Left forelimb (tissue), 1 donor: ENCODE data around the gene TUBA3D.
"Not testable (repeated sequence)": the region's sequence is repeated elsewhere in the genome, so short reads cannot be mapped to it uniquely, and the experiment has no call there.

Experiments
- DNase-seq: peaks from one replicate; pipeline ENCODE4 v3.0.0-alpha.2; 2018; ENCODE audit warnings: low spot score

The TUBA3D gene

DNA sequence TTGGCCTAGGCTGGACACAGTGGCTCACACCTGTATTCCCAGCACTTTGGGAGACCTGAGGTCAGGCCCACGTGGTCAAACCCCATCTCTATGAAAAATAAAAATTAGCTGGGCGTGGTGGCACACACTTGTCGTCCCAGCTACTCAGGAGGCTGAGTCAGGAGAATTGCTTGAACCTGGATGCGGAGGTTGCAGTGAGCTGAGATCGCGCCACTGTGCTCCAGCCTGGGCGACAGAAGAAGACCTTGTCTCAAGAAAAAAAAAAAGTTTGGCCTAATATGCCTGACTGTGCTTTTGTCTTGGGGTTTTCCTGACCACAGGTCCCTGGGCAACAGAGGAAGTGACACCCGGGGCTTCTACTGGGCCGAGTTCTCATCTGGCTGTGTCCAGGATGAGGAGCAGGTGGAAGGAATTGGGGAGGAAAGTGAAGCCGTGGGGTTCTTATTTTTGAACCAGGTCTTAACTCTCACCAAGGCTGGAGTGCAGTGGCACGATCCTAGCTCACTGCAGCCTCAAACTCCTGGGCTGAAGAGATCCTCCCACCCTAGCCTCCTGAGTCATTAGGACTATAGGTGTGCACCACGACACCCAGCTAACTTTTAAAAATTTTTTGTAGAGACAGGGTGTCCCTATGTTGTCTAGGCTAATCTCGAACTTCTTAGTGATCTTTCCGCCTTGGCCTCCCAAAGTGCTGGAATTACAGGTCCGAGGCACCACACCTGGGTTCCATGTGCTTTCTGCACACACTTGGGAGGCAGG is 38.7 kb downstream of the TUBA3D start:
- DNase-seq, result not testable (repeated sequence)

DNA sequence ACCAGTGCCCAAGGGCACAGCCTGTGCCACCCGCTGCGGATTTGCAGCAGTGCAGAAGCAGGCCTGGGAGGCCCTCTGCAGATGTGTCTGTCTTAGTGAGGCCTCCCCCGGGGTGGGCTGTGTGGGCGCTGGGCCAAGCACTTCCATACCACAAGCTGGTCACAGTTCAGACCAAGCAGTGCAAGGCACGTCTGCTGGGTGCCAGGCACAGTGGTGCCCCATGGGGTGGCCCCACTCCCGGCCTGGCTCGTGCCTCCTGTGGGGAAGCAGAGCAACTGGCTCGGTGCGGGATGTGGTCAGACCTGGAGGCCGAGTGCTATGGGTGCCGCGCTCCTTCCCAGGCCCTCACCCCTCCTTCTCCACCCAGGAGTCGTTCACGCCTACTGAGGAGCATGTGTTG is 39.3 kb downstream of the TUBA3D start:
- not testable (repeated sequence) for DNase-seq

DNA sequence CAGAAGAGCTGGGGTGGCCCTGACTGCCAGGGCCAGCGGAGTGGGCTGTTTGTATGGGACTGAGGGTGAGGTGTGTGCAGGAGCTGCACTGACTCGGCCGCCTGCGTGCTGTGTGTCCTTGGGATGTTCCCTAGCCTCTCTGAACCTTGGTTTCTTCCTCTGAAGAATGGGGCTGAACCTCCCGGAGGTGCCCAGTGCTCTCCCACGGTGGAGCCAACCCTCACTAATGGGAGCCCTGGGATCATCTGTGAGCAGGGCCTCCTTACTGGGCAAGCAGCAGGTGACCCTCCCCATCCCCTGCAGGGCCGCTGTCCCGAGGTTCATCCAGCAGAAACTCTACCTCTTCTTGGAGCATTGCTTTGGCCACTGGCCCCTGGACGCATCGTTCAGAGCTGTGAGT is 40.1 kb downstream of the TUBA3D start:
- no peak for DNase-seq

DNA sequence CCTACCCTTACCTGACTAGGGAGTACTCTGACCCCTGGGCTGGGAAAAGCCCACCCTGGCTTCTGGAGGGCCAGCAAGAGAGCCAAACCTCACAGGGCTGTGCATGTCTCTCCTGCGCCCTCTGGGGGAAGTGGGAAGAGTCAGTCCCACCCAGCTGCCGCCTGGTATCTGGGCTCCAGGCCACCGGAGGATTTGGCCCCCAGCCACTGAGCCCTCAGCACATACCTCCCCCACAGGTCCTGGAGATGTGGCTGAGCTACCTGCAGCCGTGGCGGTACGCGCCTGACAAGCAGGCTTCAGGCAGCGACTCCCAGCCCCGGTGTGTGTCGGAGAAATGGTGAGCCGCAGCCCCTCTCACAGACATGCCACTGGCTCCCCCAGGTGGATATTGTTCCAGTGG is 40.7 kb downstream of the TUBA3D start:
- not testable (repeated sequence) for DNase-seq

DNA sequence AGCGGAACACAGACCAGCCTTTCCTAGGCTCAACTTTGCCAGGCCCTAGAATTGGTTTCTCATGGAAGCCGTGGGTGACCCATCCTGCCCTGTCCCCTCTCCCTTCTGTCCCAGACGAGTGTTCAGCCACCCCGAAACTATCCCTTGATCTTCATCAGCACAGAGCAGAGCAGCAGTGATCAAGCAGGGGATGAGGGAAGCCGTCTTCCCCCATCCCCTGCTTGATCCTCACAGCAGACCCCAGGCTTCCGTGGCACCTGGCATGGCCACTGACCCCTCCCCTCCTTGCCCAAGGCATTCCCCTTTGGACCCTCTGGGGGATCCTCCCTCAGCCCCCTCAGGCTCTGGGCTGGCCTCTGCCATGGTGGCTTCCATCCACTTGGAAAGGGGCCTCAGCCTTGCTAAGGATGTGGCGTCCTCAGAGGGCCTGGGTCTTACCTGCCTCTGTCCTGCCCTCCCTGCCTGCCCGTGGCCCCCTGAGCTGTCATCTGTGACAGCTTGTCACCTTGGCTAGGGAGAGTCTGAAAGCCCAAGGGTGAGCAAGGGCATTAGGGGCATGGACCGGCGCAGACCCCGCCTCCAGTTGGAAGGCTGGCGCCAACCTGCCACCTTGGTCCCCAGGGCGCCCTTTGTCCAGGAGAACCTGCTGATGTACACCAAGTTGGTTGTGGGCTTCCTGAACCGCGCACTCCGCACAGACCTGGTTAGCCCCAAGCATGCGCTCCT is 41.4 kb downstream of the TUBA3D start:
- DNase-seq, result no peak

DNA sequence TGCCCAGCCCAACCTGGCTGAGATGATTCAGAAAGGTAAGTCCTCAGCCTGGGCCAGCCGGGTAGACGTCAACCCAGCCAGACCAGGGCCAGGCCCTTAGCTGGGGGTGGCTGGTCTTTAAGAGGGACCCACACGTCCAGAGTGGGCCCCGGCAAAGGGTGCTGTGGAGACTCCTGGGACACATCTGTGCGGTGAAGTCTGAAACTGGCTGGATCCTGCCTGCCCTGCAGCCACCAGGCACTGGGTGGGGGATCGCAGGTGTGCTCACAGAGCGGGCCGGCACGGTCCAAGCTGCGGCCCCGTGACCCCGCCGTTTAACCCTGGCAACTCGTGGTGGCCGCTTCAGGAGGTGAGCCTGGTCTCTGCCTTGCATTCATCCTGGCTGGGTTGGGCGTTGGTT is 41.9 kb downstream of the TUBA3D start:
- DNase-seq, result not testable (repeated sequence)

- DNase-seq, result not testable (repeated sequence)
Measured at GRCh38 chr2:131518531-131518930, 42.6 kb downstream of the TUBA3D start.

GRCh38 chr2:131519466-131519865 is 43.5 kb downstream of the TUBA3D start:
- DNase-seq, result no peak

GRCh38 chr2:131519871-131520470 is 44.1 kb downstream of the TUBA3D start:
- DNase-seq, result not testable (repeated sequence)

DNA sequence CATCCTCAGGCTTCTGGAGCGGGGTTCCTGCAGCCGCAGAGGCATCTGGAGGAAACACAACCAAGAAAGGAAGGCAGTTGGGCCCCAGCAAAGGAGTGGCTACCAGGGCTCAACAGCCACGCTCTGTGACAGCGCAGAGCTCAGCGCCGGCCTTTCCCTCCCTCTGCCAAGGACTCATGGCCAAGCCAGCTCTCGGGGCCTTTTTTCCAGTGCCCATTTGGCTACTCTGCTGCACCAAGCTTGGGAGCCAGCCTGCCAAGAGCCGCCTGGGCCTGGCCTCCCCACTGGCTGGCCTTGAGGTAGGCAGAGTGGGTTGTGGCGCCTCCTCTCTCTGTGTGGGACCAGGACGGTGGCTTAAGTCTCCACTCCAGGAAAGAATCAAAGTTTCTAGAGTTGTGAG is 44.6 kb downstream of the TUBA3D start:
- no peak for DNase-seq

DNA sequence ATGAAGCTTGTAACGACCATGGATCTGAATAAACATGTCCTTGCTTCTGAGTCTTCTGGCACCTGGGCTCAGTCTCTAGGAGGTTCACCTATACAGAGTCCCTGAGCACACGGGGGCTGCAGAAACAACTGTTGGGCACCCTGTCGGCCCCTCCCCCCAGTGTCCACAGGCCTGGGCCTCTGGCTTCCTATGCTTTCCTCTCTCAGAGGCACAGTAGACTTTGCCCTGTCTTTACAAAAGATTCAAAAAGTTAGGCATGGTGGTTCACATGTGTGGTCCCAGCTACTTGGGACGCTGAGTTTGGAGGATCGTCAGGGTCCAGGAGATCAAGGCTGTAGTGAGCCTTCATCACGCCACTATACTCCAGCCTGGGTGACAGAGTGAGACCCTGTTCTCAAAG is 45.6 kb downstream of the TUBA3D start:
- not testable (repeated sequence) for DNase-seq

GRCh38 chr2:131521961-131522781 is 46.3 kb downstream of the TUBA3D start:
- no peak for DNase-seq

- DNase-seq, result not testable (repeated sequence)
Measured at GRCh38 chr2:131525256-131525655, 49.3 kb downstream of the TUBA3D start.

GRCh38 chr2:131527131-131528001 is 51.4 kb downstream of the TUBA3D start, which contains the start of gene CCDC74A:
CCDC74A (plus strand) TSS chr2:131527888; CDS start chr2:131527971, 83 bp downstream.
- DNase-seq, result not testable (repeated sequence)

- DNase-seq, result peak; percentile 63
Measured at GRCh38 chr2:131528981-131529863, 53.3 kb downstream of the TUBA3D start.

DNA sequence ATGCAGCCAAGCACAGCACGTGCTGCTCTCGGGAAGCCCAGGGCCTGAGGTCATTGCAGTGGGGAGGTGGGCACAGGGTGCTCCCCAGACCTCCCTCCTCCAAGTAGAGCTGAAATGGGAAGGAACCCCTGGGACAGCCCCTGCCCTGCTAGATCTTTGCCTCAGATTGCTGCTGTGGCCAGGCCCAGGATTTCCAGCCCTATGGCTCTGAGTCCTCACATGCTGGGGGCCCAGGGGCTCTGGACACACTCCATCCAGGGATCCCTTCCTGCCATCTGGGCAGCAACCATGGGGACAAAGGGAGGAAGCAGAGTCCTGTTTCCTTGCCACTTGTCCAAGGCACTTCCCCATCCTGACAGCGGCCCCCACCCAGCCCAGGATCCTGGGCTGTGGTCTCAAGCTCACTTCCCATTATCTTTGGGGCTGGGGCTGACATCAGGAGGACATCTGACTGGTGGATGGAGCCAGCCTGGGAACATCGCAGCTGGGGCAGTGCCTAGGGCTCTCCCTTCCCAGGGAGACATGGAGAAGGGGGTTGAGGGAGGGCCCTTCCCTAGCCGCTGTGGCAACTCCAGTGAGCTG is 54.0 kb downstream of the TUBA3D start:
- DNase-seq, result peak; percentile 1

- not testable (repeated sequence) for DNase-seq
Measured at GRCh38 chr2:131530626-131531344, 54.9 kb downstream of the TUBA3D start.

DNA sequence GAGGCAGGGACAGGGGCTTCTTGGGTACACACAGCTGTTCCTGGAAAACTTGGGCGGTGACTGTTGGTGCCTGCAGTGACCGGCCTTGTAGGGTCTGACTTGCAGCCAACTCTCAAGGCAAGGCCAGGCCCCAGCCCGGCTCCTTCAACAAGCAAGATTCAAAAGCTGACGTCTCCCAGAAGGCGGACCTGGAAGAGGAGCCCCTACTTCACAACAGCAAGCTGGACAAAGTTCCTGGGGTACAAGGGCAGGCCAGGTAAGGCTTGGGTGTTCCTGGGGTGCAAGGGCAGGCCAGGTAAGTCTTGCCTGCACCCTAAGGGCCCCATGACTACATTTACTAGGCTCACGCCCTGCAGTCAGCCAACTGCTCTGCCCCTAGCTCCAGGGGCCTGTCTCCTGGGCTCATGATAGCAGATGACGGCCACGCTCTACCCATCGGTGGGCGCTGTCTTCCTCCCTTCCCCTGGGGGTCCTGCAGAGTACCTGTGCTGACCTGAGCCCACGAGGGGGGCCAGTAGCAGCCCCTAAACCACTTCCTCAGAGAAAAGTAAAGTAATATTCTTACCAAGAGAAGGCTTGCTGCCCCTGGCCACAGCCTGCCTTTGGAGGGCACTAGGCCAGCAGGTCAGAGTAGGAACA is 55.7 kb downstream of the TUBA3D start:
- DNase-seq, result not testable (repeated sequence)
